HEK293 (cell line): ENCODE data around the gene DOCK3.

Experiments used
- CTCF ChIA-PET: fragments of 350-600 bp; formaldehyde crosslinking; extraction: SDS; loops from one replicate; lab custom pipeline; 2021; ENCODE audit warnings: antibody characterized with exemption; lab: Yijun Ruan, JAX
- POLR2A ChIA-PET: fragments of 300-600 bp; formaldehyde crosslinking; extraction: SDS; loops from one replicate; lab custom pipeline; 2020; ENCODE audit warnings: antibody characterized with exemption, inconsistent platforms; lab: Yijun Ruan, JAX
- H3K27ac ChIP-seq: fragments of 200-500 bp; sonication (Bioruptor generic); 2 replicates; pipeline ENCODE4 v1.5.1; 2014; ENCODE audit warnings: low read depth, low read length, control low read depth, inconsistent platforms; ENCODE audit errors: extremely low read depth
- H3K36me3 ChIP-seq, 2 experiments: fragments of 200-500 bp in 1 of 2; sonication (Bioruptor generic) in 1 of 2; 1 replicate in 1 of 2; 2 replicates in 1 of 2; pipeline ENCODE4 v1.5.1; 2014 to 2017; ENCODE audit warnings: inconsistent platforms in 2 of 2, low read length in 2 of 2; ENCODE audit not compliant: control insufficient read depth in 2 of 2, insufficient read depth in 1 of 2
- H3K4me1 ChIP-seq: fragments of 200-500 bp; sonication (Bioruptor generic); 2 replicates; pipeline ENCODE4 v1.5.1; 2014; ENCODE audit warnings: mild to moderate bottlenecking, low read length, inconsistent platforms; ENCODE audit not compliant: control insufficient read depth, insufficient read depth
- H3K4me3 ChIP-seq: 2 replicates; pipeline ENCODE4 v1.5.1; 2011; ENCODE audit warnings: low read depth, mild to moderate bottlenecking, control low read depth, low read length, moderate library complexity
- H3K9me3 ChIP-seq: fragments of 200-500 bp; sonication (Bioruptor generic); 2 replicates; pipeline ENCODE4 v1.5.1; 2014; ENCODE audit warnings: low read depth, low read length, inconsistent platforms; ENCODE audit not compliant: control insufficient read depth, insufficient read depth
- SCRT2 ChIP-seq: fragments of 450-650 bp; formaldehyde crosslinking; IDR thresholded peaks from 2 replicates; pipeline ENCODE4 v1.5.1; 2016; ENCODE audit warnings: missing biosample characterization, missing genetic modification characterization
- TCF7L2 ChIP-seq: IDR thresholded peaks from 2 replicates; pipeline ENCODE4 v1.6.1; 2011; ENCODE audit warnings: low read depth, mild to moderate bottlenecking, inconsistent platforms, low read length, moderate library complexity, borderline replicate concordance
- ZBTB7A ChIP-seq: fragments of 450-650 bp; formaldehyde crosslinking; IDR thresholded peaks from 2 replicates; pipeline ENCODE4 v1.5.1; 2016; ENCODE audit warnings: low read depth, missing biosample characterization, missing genetic modification characterization
- ZNF132 ChIP-seq: fragments of 450-650 bp; formaldehyde crosslinking; IDR thresholded peaks from 2 replicates; pipeline ENCODE4 v1.5.1; 2017; ENCODE audit warnings: missing biosample characterization, missing genetic modification characterization, borderline replicate concordance
- ZNF140 ChIP-seq: fragments of 450-650 bp; formaldehyde crosslinking; IDR thresholded peaks from 2 replicates; pipeline ENCODE4 v1.5.1; 2016; ENCODE audit warnings: missing biosample characterization, missing genetic modification characterization
- ZNF221 ChIP-seq: fragments of 450-650 bp; formaldehyde crosslinking; IDR thresholded peaks from 2 replicates; pipeline ENCODE4 v1.5.1; 2017; ENCODE audit warnings: missing biosample characterization, missing genetic modification characterization, borderline replicate concordance
- ZNF335 ChIP-seq: fragments of 450-650 bp; formaldehyde crosslinking; conservative IDR thresholded peaks from 2 replicates; pipeline ENCODE4 v1.5.1; 2016; ENCODE audit warnings: missing biosample characterization, missing genetic modification characterization
- ZNF558 ChIP-seq: fragments of 450-650 bp; formaldehyde crosslinking; IDR thresholded peaks from 2 replicates; pipeline ENCODE4 v1.5.1; 2016; ENCODE audit warnings: missing biosample characterization, missing genetic modification characterization
- ZNF585B ChIP-seq: fragments of 450-650 bp; formaldehyde crosslinking; IDR thresholded peaks from 2 replicates; pipeline ENCODE4 v1.5.1; 2016; ENCODE audit warnings: missing biosample characterization, missing genetic modification characterization
- ZNF670 ChIP-seq: fragments of 450-650 bp; formaldehyde crosslinking; IDR thresholded peaks from 2 replicates; pipeline ENCODE4 v1.5.1; 2016; ENCODE audit warnings: missing biosample characterization, missing genetic modification characterization, low read depth
- ZNF76 ChIP-seq: fragments of 450-650 bp; formaldehyde crosslinking; IDR thresholded peaks from 2 replicates; pipeline ENCODE4; 2016; ENCODE audit warnings: low read depth, missing biosample characterization, missing genetic modification characterization, borderline replicate concordance
- ZNF837 ChIP-seq: fragments of 450-650 bp; formaldehyde crosslinking; IDR thresholded peaks from 2 replicates; pipeline ENCODE4 v1.5.1; 2016; ENCODE audit warnings: missing biosample characterization, missing genetic modification characterization
- TF ChIP-seq, protein P1 (sequence below): fragments of 450-650 bp; formaldehyde crosslinking; IDR thresholded peaks from 2 replicates; pipeline ENCODE4 v1.5.1; 2016; ENCODE audit warnings: missing biosample characterization, missing genetic modification characterization
- TF ChIP-seq, protein P2 (sequence below): fragments of 450-650 bp; formaldehyde crosslinking; IDR thresholded peaks from 2 replicates; pipeline ENCODE4 v1.5.1; 2016; ENCODE audit warnings: missing biosample characterization, missing genetic modification characterization
- TF ChIP-seq, protein P3 (sequence below): fragments of 450-650 bp; formaldehyde crosslinking; IDR thresholded peaks from 2 replicates; pipeline ENCODE4 v1.5.1; 2016; ENCODE audit warnings: missing biosample characterization, missing genetic modification characterization

DOCK3 gene

DNA sequence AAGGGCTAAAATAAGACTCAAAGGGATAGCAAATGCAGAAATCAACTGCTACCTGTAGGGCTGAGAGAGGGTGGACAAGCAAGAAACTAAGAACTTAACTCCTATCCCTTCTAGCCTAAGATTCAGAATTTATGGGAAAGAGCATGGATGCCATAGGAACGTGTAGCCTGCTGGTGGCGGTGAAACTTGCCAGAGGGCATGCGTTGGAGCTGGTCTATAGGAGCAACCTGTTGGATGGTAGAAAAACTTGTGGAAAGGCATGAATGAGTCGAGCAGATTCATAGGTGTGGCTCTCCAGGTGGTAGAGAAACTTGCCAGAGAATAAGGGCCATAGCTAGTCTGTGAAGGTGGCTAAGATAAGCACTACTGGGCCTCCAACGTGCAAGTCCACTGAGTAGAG lies 137.2 kb downstream of the DOCK3 start:
- TF ChIP-seq SCRT2 (tag by site-specific recombination) (peak; percentile 43), ZNF585B (tag by site-specific recombination) (no peak)
- POLR2A ChIA-PET = no interaction called here
- Histone ChIP-seq H3K4me3 (no peak overlapping the region), H3K27ac (no peak overlapping the region), H3K9me3 (no peaks in the 10 kb centered on the region), H3K4me1 (no peaks in the 10 kb centered on the region), H3K36me3 (no peaks in the 10 kb centered on the region)
- CTCF ChIA-PET = interaction anchor here (0.7 kb wide), 1 partner anchor 11 kb away, joined by 3 read pairs; no protein-coding TSS in a partner anchor

DNA sequence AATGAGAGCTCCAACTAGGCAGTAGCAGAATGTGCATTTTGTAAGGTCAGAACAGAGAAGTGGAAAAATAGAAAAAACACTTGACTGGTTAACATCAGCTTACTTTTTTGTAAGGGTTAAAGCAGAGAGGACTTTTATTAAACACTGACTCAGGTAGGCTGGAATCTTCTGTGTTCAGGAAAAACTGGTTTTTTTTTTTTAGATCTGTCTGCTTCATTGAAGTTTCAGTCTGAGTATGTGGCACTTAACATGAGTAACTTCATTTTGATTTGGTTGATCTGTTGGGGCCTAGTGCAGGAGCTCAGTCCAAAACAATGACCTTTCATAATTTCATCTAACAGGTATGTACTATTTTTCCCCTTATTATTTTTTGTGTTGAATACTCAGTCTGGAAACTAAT lies 141.1 kb downstream of the DOCK3 start:
- H3K9me3 ChIP-seq = no peaks in the 10 kb centered on the region
- POLR2A ChIA-PET = no interaction called here
- TF ChIP-seq ZNF221 (tag by site-specific recombination) = no peak
- TF ChIP-seq ZBTB7A (tag by site-specific recombination) = no peak
- TF ChIP-seq ZNF837 (tag by site-specific recombination) = no peak
- TF ChIP-seq ZNF558 (tag by site-specific recombination) = no peak
- TF ChIP-seq, protein P1, sequence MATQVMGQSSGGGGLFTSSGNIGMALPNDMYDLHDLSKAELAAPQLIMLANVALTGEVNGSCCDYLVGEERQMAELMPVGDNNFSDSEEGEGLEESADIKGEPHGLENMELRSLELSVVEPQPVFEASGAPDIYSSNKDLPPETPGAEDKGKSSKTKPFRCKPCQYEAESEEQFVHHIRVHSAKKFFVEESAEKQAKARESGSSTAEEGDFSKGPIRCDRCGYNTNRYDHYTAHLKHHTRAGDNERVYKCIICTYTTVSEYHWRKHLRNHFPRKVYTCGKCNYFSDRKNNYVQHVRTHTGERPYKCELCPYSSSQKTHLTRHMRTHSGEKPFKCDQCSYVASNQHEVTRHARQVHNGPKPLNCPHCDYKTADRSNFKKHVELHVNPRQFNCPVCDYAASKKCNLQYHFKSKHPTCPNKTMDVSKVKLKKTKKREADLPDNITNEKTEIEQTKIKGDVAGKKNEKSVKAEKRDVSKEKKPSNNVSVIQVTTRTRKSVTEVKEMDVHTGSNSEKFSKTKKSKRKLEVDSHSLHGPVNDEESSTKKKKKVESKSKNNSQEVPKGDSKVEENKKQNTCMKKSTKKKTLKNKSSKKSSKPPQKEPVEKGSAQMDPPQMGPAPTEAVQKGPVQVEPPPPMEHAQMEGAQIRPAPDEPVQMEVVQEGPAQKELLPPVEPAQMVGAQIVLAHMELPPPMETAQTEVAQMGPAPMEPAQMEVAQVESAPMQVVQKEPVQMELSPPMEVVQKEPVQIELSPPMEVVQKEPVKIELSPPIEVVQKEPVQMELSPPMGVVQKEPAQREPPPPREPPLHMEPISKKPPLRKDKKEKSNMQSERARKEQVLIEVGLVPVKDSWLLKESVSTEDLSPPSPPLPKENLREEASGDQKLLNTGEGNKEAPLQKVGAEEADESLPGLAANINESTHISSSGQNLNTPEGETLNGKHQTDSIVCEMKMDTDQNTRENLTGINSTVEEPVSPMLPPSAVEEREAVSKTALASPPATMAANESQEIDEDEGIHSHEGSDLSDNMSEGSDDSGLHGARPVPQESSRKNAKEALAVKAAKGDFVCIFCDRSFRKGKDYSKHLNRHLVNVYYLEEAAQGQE (tag by site-specific recombination) = no peak
- TF ChIP-seq, protein P2, sequence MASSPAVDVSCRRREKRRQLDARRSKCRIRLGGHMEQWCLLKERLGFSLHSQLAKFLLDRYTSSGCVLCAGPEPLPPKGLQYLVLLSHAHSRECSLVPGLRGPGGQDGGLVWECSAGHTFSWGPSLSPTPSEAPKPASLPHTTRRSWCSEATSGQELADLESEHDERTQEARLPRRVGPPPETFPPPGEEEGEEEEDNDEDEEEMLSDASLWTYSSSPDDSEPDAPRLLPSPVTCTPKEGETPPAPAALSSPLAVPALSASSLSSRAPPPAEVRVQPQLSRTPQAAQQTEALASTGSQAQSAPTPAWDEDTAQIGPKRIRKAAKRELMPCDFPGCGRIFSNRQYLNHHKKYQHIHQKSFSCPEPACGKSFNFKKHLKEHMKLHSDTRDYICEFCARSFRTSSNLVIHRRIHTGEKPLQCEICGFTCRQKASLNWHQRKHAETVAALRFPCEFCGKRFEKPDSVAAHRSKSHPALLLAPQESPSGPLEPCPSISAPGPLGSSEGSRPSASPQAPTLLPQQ (tag by site-specific recombination) = no peak
- no peak for TF ChIP-seq ZNF335 (tag by site-specific recombination)
- no peak for TF ChIP-seq TCF7L2
- no peak for TF ChIP-seq ZNF132 (tag by site-specific recombination)
- TF ChIP-seq ZNF76 (tag by site-specific recombination) = no peak
- no peaks in the 10 kb centered on the region for H3K36me3 ChIP-seq
- CTCF ChIA-PET = interaction anchor here (0.6 to 0.7 kb wide), 2 partner anchors 26 to 573 kb away, joined by 3 to 7 read pairs; no protein-coding TSS in a partner anchor
- no peak overlapping the region for H3K27ac ChIP-seq
- peaks cover 3% of the 10 kb centered on the region; the same call in 1 of the 2 replicates for H3K4me1 ChIP-seq
- no peak overlapping the region for H3K4me3 ChIP-seq

DNA sequence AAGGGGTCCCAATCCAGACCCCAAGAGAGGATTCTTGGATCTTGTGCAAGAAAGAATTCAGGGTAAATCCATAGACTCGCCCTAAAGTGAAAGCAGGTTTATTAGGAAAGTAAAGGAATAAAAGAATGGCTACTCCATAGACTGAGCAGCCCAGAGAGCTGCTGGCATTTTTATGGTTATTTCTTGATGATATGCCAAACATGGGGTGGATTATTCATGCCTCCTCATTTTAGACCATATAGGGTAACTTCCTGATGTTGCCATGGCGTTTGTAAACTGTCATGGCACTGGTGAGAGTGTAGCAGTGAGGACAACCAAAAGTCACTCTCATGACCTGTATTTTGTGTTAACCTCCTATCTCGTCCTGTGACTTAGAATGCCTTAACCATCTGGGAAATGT lies 142.2 kb downstream of the DOCK3 start:
- no peak overlapping the region for H3K27ac ChIP-seq
- no peak overlapping the region for H3K4me3 ChIP-seq
- TF ChIP-seq ZNF140 (no peak), ZNF670 (no peak)
- TF ChIP-seq, protein P3, sequence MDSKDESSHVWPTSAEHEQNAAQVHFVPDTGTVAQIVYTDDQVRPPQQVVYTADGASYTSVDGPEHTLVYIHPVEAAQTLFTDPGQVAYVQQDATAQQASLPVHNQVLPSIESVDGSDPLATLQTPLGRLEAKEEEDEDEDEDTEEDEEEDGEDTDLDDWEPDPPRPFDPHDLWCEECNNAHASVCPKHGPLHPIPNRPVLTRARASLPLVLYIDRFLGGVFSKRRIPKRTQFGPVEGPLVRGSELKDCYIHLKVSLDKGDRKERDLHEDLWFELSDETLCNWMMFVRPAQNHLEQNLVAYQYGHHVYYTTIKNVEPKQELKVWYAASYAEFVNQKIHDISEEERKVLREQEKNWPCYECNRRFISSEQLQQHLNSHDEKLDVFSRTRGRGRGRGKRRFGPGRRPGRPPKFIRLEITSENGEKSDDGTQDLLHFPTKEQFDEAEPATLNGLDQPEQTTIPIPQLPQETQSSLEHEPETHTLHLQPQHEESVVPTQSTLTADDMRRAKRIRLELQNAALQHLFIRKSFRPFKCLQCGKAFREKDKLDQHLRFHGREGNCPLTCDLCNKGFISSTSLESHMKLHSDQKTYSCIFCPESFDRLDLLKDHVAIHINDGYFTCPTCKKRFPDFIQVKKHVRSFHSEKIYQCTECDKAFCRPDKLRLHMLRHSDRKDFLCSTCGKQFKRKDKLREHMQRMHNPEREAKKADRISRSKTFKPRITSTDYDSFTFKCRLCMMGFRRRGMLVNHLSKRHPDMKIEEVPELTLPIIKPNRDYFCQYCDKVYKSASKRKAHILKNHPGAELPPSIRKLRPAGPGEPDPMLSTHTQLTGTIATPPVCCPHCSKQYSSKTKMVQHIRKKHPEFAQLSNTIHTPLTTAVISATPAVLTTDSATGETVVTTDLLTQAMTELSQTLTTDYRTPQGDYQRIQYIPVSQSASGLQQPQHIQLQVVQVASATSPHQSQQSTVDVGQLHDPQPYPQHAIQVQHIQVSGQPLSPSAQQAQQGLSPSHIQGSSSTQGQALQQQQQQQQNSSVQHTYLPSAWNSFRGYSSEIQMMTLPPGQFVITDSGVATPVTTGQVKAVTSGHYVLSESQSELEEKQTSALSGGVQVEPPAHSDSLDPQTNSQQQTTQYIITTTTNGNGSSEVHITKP (tag by site-specific recombination) = no peak
- TF ChIP-seq, all 188 proteins: peak for 0
- ChIA-PET CTCF (no interaction called here), POLR2A (no interaction called here)
- Histone ChIP-seq H3K9me3 (no peaks in the 10 kb centered on the region), H3K4me1 (peaks cover 3% of the 10 kb centered on the region; the same call in 1 of the 2 replicates), H3K36me3 (no peaks in the 10 kb centered on the region)
